ENCODE data around the gene ZDHHC3.

Gene ZDHHC3

GRCh38 chr3:44981220-44981619 is 5.2 kb upstream of the ZDHHC3 start:
- H3K4me3 ChIP-seq (ENCODE audit: low read depth, low read length): no peak overlapping the region
- peak; percentile 49 for DNase-seq (ENCODE audit: low read depth)
- TF ChIP-seq, protein P1, sequence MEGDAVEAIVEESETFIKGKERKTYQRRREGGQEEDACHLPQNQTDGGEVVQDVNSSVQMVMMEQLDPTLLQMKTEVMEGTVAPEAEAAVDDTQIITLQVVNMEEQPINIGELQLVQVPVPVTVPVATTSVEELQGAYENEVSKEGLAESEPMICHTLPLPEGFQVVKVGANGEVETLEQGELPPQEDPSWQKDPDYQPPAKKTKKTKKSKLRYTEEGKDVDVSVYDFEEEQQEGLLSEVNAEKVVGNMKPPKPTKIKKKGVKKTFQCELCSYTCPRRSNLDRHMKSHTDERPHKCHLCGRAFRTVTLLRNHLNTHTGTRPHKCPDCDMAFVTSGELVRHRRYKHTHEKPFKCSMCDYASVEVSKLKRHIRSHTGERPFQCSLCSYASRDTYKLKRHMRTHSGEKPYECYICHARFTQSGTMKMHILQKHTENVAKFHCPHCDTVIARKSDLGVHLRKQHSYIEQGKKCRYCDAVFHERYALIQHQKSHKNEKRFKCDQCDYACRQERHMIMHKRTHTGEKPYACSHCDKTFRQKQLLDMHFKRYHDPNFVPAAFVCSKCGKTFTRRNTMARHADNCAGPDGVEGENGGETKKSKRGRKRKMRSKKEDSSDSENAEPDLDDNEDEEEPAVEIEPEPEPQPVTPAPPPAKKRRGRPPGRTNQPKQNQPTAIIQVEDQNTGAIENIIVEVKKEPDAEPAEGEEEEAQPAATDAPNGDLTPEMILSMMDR (conservative IDR thresholded peaks at IDR 0.05; ENCODE audit: low read depth, low read length): no peak

- H3K4me3 ChIP-seq (ENCODE audit: low read depth, low read length): peak overlapping the region; percentile 98
- no peak for DNase-seq (ENCODE audit: low read depth)
- TF ChIP-seq, protein P1 (conservative IDR thresholded peaks at IDR 0.05; ENCODE audit: low read depth, low read length): no peak
Measured at GRCh38 chr3:44974416-44974815, 1.6 kb downstream of the ZDHHC3 start.

GRCh38 chr3:44970926-44971490 is 5.0 kb downstream of the ZDHHC3 start:
- no peak overlapping the region for H3K4me3 ChIP-seq (ENCODE audit: low read depth, low read length)
- TF ChIP-seq, protein P1 (conservative IDR thresholded peaks at IDR 0.05; ENCODE audit: low read depth, low read length): no peak
- DNase-seq (ENCODE audit: low read depth): no peak

GRCh38 chr3:44969828-44970179 is 6.2 kb downstream of the ZDHHC3 start:
- H3K4me3 ChIP-seq (ENCODE audit: low read depth, low read length): no peak overlapping the region
- no peak for DNase-seq (ENCODE audit: low read depth)
- TF ChIP-seq, protein P1 (conservative IDR thresholded peaks at IDR 0.05; ENCODE audit: low read depth, low read length): no peak

DNA sequence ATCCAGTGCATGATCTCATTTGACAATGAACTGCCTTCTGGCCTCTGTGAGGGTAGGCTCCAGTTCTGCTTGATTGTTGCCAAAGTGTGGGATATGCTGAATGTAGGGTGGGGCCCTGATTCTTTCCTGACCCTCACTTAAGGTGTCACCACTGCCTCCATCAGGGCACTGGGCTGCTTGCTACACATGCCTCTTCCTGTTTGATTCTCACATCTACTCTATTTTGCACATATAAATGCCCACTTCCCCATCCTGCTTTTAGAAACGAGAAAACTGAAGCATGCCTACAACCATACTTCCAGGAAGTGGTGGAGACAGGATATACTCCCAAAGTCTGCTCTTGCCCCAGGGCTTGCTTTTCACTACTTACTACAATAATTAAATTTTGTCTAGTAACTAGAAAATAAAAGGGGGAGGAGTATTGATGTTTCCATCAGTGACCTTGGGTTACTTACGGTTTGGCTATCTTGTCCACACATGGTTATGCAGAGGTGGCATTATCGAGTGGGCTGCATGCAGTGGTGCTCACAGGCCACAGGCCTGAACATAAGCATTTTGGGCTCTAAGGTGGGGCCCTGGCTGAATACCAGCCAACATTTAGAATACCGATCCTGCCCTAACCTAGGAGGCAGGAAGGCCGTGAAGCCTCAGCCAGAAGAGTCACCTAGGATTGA is 6.7 kb downstream of the ZDHHC3 start:
- no peak for DNase-seq (ENCODE audit: low read depth)
- no peak overlapping the region for H3K4me3 ChIP-seq (ENCODE audit: low read depth, low read length)
- TF ChIP-seq, protein P1 (conservative IDR thresholded peaks at IDR 0.05; ENCODE audit: low read depth, low read length): no peak

DNA sequence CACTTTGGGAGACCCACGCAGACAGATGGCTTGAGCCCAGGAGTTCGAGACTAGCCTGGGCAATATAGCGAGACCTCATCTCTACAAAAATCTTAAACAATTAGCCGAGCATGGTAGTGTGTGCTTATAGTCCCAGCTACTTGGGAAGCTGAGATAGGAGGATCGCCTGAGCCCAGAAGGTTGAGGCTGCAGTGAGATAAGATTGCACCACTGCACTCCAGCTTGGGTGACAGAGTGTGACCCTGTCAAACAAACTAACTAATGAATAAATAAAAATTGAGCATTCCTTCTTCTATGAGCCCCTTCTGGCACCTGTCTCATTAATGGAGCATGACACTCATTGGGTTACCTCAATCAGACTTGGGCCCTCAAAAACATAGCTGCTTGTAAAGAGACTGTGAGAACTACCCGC is 7.5 kb downstream of the ZDHHC3 start:
- no peak overlapping the region for H3K4me3 ChIP-seq (ENCODE audit: low read depth, low read length)
- no peak for DNase-seq (ENCODE audit: low read depth)
- TF ChIP-seq, protein P1 (conservative IDR thresholded peaks at IDR 0.05; ENCODE audit: low read depth, low read length): no peak

DNA sequence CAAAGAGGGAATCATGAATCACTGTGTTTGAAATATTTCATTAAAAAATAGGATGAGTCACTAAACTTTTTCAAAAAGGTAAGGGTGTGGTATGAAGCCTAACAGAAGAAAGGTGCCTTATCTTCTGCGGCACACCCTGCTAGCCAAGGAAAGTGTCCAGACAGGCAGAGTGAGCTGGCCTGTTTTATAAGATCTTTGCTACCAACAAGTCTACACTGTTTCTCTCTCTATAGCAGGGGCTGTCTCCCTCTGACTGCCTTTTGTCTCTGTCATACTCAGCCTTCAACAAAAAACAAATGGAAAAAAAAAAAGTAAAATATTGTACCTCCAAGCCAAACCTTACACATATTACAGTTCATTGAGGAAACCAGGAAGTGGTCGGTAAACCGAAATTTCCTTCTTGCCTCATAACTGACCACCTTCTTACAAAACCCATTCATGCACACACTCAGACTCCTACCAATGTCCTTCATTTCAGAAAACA is 9.1 kb downstream of the ZDHHC3 start:
- TF ChIP-seq, protein P1 (conservative IDR thresholded peaks at IDR 0.05; ENCODE audit: low read depth, low read length): no peak
- no peak for DNase-seq (ENCODE audit: low read depth)
- no peak overlapping the region for H3K4me3 ChIP-seq (ENCODE audit: low read depth, low read length)
